ENCODE measurements around the gene BANP. TPM values are rescaled to one million over a fixed set of nuclear protein-coding genes. Genes with fewer than 3 reads are reported as not detected.

Gene BANP
- total RNA-seq, 2 experiments from 2014 or later = 39.6 to 58.0 TPM

- no peaks in the 10 kb centered on the region for H4K20me1 ChIP-seq (ENCODE audit: insufficient read depth, low read length)
- no peak overlapping the region for H3K4me2 ChIP-seq (ENCODE audit: low read length)
- no peaks in the 10 kb centered on the region for H3K79me2 ChIP-seq (ENCODE audit: insufficient read depth, low read depth, low read length)
- TF ChIP-seq EZH2phosphoT487 (IDR thresholded peaks at IDR 0.05; ENCODE audit: borderline replicate concordance, low read depth, low read length) = no peak
- TF ChIP-seq CTCF (conservative IDR thresholded peaks at IDR 0.05; ENCODE audit: low read length) = no peak
- no peak for DNase-seq (ENCODE audit: low spot score)
- no peaks in the 10 kb centered on the region for H3K9me2 ChIP-seq (ENCODE audit: insufficient read depth, low read length)
- no TSS peak for BruUV-seq (replicated peaks)
- ChIA-PET CTCF (ENCODE audit: unreplicated experiment) (no interaction called here), POLR2A (no interaction called here)
- no peak overlapping the region for H2AFZ ChIP-seq (ENCODE audit: low read length)
- H3K9me3 ChIP-seq (ENCODE audit: low read length) = no peaks in the 10 kb centered on the region
- no peak overlapping the region for H3K4me3 ChIP-seq (ENCODE audit: low read depth, low read length, poor library complexity, severe bottlenecking)
- intact Hi-C loops (cut with micrococcal nuclease; ENCODE audit: unreplicated experiment) = no loop called here
- no peak overlapping the region for H3K27ac ChIP-seq (ENCODE audit: low read depth, low read length, poor library complexity, severe bottlenecking)
- peaks cover 30% of the 10 kb centered on the region for H3K36me3 ChIP-seq (ENCODE audit: insufficient read depth, low read length)
- H3K4me1 ChIP-seq (ENCODE audit: insufficient read depth, low read length, poor library complexity, severe bottlenecking) = peaks cover 29% of the 10 kb centered on the region
Observed at GRCh38 chr16:88072571-88073001, 121.4 kb downstream of the BANP start.

- no peaks in the 10 kb centered on the region for H3K9me3 ChIP-seq (ENCODE audit: low read length)
- no peak overlapping the region for H3K4me2 ChIP-seq (ENCODE audit: low read length)
- DNase-seq (ENCODE audit: low spot score) = no peak
- H2AFZ ChIP-seq (ENCODE audit: low read length) = no peak overlapping the region
- intact Hi-C loops (cut with micrococcal nuclease; ENCODE audit: unreplicated experiment) = no loop called here
- ChIA-PET POLR2A (no interaction called here), CTCF (ENCODE audit: unreplicated experiment) (no interaction called here)
- no peak overlapping the region for H3K4me3 ChIP-seq (ENCODE audit: low read depth, low read length, poor library complexity, severe bottlenecking)
- no peak overlapping the region for H3K27ac ChIP-seq (ENCODE audit: low read depth, low read length, poor library complexity, severe bottlenecking)
- BruUV-seq (replicated peaks) = no TSS peak
- TF ChIP-seq EZH2phosphoT487 (IDR thresholded peaks at IDR 0.05; ENCODE audit: borderline replicate concordance, low read depth, low read length) = no peak
- TF ChIP-seq CTCF (conservative IDR thresholded peaks at IDR 0.05; ENCODE audit: low read length) = no peak
- peaks cover 28% of the 10 kb centered on the region for H3K4me1 ChIP-seq (ENCODE audit: insufficient read depth, low read length, poor library complexity, severe bottlenecking)
- no peaks in the 10 kb centered on the region for H3K9me2 ChIP-seq (ENCODE audit: insufficient read depth, low read length)
- no peaks in the 10 kb centered on the region for H3K79me2 ChIP-seq (ENCODE audit: insufficient read depth, low read depth, low read length)
- no peaks in the 10 kb centered on the region for H4K20me1 ChIP-seq (ENCODE audit: insufficient read depth, low read length)
- peaks cover 36% of the 10 kb centered on the region for H3K36me3 ChIP-seq (ENCODE audit: insufficient read depth, low read length)
Observed at GRCh38 chr16:88073201-88073721, 122.0 kb downstream of the BANP start.

- Histone ChIP-seq H3K4me3 (ENCODE audit: low read depth, low read length, poor library complexity, severe bottlenecking) (no peak overlapping the region), H3K9me2 (ENCODE audit: insufficient read depth, low read length) (no peaks in the 10 kb centered on the region), H3K4me2 (ENCODE audit: low read length) (no peak overlapping the region), H3K4me1 (ENCODE audit: insufficient read depth, low read length, poor library complexity, severe bottlenecking) (peaks cover 20% of the 10 kb centered on the region), H3K9me3 (ENCODE audit: low read length) (no peaks in the 10 kb centered on the region), H3K27ac (ENCODE audit: low read depth, low read length, poor library complexity, severe bottlenecking) (no peak overlapping the region), H3K79me2 (ENCODE audit: insufficient read depth, low read depth, low read length) (no peaks in the 10 kb centered on the region), H3K36me3 (ENCODE audit: insufficient read depth, low read length) (peaks cover 43% of the 10 kb centered on the region), H4K20me1 (ENCODE audit: insufficient read depth, low read length) (no peaks in the 10 kb centered on the region), H2AFZ (ENCODE audit: low read length) (no peak overlapping the region)
- POLR2A ChIA-PET = no interaction called here
- TF ChIP-seq EZH2phosphoT487 (IDR thresholded peaks at IDR 0.05; ENCODE audit: borderline replicate concordance, low read depth, low read length) (no peak), CTCF (conservative IDR thresholded peaks at IDR 0.05; ENCODE audit: low read length) (no peak)
- intact Hi-C loops (cut with micrococcal nuclease; ENCODE audit: unreplicated experiment) = no loop called here
- DNase-seq (ENCODE audit: low spot score) = no peak
- CTCF ChIA-PET (ENCODE audit: unreplicated experiment) = no interaction called here
- no TSS peak for BruUV-seq (replicated peaks)
Observed at GRCh38 chr16:88074041-88074440, 122.8 kb downstream of the BANP start.
